GF-D8 (cell line): ENCODE data around the gene BAHCC1.

Source experiments
- DNase-seq: peaks from one replicate; lab custom pipeline; 2025; lab: John Stamatoyannopoulos, UW

BAHCC1 gene

GRCh38 chr17:81493198-81494038 lies 98.2 kb downstream of the BAHCC1 start:
- DNase-seq, result no peak

- DNase-seq, result no peak
Measured at GRCh38 chr17:81494626-81495377, 99.5 kb downstream of the BAHCC1 start.

GRCh38 chr17:81498953-81499600 lies 103.8 kb downstream of the BAHCC1 start:
- no peak for DNase-seq

GRCh38 chr17:81499601-81499970 lies 104.3 kb downstream of the BAHCC1 start:
- DNase-seq, result no peak

GRCh38 chr17:81500047-81500446 lies 104.8 kb downstream of the BAHCC1 start:
- DNase-seq, result no peak

DNA sequence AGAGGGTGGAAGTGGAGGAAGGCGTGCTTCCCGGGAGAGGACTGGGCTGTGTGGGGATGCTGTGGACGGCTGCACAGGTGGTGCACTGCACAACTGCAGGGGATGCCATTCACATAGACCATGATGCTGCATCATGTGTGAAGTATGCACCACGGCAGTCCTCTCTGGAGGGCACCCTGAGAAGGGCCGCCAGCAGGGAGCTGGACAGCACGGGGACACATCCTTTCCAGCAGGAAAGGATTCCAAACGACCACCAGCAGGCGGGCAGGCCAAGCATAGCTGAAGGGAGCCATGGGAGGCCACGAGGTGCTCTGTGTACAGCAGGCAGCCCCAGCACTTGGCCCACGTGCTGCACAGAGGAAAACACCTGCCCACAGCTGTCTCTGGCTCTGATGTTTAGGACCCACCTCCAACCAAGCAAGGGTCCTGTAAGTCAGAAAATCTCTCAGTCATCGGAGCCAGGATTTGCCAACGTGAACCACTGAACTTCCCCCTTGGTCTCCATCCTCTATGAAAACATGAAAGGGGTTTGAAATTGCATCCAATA lies 107.3 kb downstream of the BAHCC1 start:
- no peak for DNase-seq

- DNase-seq, result no peak
Measured at GRCh38 chr17:81503619-81504018, 108.4 kb downstream of the BAHCC1 start.

GRCh38 chr17:81508639-81509206 lies 113.5 kb downstream of the BAHCC1 start:
- no peak for DNase-seq

- no peak for DNase-seq
Measured at GRCh38 chr17:81509207-81509971, 114.1 kb downstream of the BAHCC1 start.

- no peak for DNase-seq
Measured at GRCh38 chr17:81509972-81510784, 114.9 kb downstream of the BAHCC1 start.

DNA sequence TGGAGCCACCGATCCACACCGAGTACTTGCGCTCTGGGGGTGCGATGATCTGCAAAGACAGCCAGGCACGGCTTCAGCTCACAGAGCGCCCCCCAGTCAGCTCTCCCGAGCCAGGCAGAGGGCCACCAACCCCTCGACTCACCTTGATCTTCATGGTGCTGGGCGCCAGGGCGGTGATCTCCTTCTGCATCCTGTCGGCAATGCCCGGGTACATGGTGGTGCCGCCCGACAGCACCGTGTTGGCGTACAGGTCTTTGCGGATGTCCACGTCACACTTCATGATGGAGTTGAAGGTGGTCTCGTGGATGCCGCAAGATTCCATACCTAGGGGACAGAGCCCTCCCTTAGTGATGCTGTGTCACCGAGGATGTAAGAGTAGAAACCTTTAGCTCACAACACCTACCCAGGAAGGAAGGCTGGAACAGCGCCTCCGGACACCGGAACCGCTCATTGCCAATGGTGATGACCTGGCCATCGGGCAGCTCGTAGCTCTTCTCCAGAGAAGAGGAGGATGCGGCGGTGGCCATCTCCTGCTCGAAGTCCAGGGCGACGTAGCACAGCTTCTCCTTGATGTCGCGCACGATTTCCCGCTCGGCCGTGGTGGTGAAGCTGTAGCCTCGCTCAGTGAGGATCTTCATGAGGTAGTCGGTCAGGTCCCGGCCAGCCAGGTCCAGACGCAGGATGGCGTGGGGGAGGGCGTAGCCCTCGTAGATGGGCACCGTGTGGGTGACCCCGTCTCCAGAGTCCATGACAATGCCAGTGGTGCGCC lies 115.7 kb downstream of the BAHCC1 start:
- no peak for DNase-seq

DNA sequence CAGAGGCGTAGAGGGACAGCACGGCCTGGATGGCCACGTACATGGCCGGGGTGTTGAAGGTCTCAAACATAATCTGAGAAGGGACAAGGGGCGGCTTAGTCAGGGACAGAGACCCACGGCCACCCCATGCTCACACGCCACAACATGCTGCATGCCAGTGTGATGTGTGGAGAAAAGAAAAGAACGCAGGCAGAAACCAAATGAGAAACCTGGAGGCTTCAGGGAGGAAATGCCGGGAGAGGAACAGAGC lies 116.2 kb downstream of the BAHCC1 start:
- no peak for DNase-seq

DNA sequence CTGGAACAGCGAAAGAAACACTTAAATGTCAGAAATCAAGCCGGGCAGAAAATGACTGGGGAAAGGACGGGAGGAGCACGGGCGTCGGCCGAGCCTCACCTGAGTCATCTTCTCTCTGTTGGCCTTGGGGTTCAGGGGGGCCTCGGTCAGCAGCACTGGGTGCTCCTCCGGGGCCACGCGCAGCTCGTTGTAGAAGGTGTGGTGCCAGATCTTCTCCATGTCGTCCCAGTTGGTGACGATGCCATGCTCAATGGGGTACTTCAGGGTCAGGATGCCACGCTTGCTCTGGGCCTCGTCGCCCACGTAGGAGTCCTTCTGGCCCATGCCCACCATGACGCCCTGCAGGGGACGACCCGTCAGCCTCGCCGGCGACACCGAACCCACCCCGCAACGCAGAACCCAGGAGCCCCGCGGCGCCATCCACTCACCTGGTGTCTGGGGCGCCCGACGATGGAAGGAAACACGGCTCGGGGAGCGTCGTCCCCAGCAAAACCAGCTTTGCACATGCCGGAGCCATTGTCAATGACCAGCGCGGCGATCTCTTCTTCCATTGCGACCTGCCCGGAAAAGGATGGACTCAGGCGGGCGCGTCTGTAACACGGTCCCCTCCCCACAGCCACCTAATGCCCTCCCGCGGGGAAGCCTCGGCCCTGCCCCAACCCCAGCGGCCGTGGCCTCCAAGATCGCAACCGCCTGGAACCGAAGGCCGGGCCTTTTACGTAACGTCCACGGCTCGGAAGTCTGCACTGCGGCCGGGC lies 116.7 kb downstream of the BAHCC1 start:
- DNase-seq, result no peak

- DNase-seq, result peak; percentile 74
Measured at GRCh38 chr17:81512562-81513371, 117.5 kb downstream of the BAHCC1 start, which contains the start of gene ACTG1. Gene ACTG1 (minus strand): TSS chr17:81512799. CDS start chr17:81512354, 445 bp downstream.

DNA sequence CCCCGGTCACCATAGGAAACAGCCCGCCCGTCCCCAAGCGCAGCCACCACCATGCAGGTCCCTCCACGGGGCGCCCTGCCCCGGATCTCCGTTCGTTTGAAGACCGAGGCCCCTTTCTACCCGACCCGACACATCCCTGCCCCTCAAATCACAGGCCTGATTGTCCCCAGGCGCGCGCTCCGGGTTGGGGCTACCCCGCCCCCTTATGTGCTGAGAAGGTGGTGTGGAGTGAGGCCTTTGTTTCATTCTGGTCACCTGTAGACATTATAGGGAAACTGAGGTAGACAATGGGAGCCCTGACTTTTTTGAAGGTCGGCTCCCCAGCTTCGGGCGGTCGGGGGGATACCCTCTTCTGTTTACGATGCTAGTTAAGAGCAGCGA lies 118.1 kb downstream of the BAHCC1 start:
- peak; percentile 26 for DNase-seq

GRCh38 chr17:81513753-81514488 lies 118.7 kb downstream of the BAHCC1 start:
- peak; percentile 26 for DNase-seq

DNA sequence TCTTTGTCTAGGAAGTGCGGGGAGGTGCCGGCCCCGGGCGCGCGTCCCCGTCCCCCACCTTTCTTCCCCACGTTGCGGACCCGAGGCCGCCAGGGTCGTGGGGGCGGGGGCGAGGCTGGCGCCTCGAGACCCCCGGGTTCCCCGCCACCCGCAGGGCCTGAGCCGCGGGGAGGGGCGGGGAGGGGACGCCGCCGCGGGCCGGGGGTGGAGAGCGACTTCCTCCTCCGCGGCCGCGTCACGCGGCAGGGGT lies 119.2 kb downstream of the BAHCC1 start:
- DNase-seq, result no peak
